ENCODE data around the gene MEX3A. TPM values are rescaled to one million over a fixed set of nuclear protein-coding genes. Genes with fewer than 3 reads are reported as not detected.

Gene MEX3A
- total RNA-seq, 2 experiments from 2014 or later: 5.3 TPM

DNA sequence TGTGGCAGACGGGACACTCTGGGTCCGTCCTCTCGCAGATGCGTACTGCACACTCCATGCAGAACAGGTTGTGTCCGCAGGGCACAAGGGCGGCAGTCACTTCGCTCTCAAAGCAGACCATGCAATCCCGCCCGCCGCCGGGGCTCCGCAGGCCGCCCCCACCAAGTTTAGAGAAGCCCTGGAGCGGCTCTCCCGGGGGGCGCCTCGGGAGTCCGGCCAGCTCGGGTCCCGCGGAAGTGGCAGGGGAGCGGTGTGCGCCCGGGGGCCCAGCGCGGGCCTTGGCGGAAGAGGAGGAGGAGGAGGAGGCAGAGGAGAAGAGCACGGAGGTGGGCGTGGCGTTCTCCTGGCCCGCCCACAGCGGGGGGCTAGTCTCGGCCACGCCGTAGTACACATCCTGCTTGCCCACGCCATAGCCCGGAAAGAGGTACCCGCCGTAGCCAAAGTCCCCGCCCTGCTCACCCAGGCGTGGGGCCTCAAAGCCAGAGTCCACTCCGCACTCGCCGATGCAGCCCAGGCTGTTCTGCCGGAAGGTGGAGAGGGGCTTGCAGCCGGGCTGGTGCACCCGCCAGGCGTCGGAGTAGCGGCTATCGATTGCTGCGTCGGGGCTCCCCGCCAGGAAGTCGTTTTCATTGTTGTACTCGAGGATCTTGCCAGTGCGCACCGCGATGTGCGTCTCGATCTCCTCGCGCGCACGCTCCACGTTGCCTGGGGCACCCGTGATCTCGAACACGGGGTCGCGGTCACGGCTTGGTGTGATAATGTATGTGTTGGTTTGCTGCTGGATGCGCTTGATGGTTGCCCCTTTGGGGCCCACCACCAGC is 5.4 kb downstream of the MEX3A start:
- DNase-seq (ENCODE audit: low spot score): peak; percentile 80
- 0 out of 2 replicates have a peak, but pooled peaks cover 3% of the 10 kb centered on the region for H3K79me2 ChIP-seq (ENCODE audit: insufficient read depth, low read depth, low read length)
- POLR2A ChIA-PET: no interaction called here
- H3K4me1 ChIP-seq (ENCODE audit: insufficient read depth, low read length, poor library complexity, severe bottlenecking): peaks cover 32% of the 10 kb centered on the region
- no peak for TF ChIP-seq EZH2phosphoT487 (IDR thresholded peaks at IDR 0.05; ENCODE audit: borderline replicate concordance, low read depth, low read length)
- TF ChIP-seq, protein P1, sequence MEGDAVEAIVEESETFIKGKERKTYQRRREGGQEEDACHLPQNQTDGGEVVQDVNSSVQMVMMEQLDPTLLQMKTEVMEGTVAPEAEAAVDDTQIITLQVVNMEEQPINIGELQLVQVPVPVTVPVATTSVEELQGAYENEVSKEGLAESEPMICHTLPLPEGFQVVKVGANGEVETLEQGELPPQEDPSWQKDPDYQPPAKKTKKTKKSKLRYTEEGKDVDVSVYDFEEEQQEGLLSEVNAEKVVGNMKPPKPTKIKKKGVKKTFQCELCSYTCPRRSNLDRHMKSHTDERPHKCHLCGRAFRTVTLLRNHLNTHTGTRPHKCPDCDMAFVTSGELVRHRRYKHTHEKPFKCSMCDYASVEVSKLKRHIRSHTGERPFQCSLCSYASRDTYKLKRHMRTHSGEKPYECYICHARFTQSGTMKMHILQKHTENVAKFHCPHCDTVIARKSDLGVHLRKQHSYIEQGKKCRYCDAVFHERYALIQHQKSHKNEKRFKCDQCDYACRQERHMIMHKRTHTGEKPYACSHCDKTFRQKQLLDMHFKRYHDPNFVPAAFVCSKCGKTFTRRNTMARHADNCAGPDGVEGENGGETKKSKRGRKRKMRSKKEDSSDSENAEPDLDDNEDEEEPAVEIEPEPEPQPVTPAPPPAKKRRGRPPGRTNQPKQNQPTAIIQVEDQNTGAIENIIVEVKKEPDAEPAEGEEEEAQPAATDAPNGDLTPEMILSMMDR (conservative IDR thresholded peaks at IDR 0.05; ENCODE audit: low read length): no peak
- no peaks in the 10 kb centered on the region for H3K36me3 ChIP-seq (ENCODE audit: insufficient read depth, low read length)
- CTCF ChIA-PET (ENCODE audit: unreplicated experiment): no interaction called here
- peak overlapping the region; percentile 15; the same call in 1 of the 2 replicates for H2AFZ ChIP-seq (ENCODE audit: low read length)
- no peaks in the 10 kb centered on the region for H4K20me1 ChIP-seq (ENCODE audit: insufficient read depth, low read length)
- H3K27ac ChIP-seq (ENCODE audit: low read depth, low read length, poor library complexity, severe bottlenecking): peak overlapping the region; percentile 2
- peak overlapping the region; percentile 70 for H3K4me3 ChIP-seq (ENCODE audit: low read depth, low read length, poor library complexity, severe bottlenecking)
- no peaks in the 10 kb centered on the region for H3K9me3 ChIP-seq (ENCODE audit: low read length)
- no peaks in the 10 kb centered on the region for H3K9me2 ChIP-seq (ENCODE audit: insufficient read depth, low read length)
- BruUV-seq (replicated peaks): no TSS peak
- intact Hi-C loops (cut with micrococcal nuclease; ENCODE audit: unreplicated experiment): no loop called here
- peak overlapping the region; percentile 76 for H3K4me2 ChIP-seq (ENCODE audit: low read length)

DNA sequence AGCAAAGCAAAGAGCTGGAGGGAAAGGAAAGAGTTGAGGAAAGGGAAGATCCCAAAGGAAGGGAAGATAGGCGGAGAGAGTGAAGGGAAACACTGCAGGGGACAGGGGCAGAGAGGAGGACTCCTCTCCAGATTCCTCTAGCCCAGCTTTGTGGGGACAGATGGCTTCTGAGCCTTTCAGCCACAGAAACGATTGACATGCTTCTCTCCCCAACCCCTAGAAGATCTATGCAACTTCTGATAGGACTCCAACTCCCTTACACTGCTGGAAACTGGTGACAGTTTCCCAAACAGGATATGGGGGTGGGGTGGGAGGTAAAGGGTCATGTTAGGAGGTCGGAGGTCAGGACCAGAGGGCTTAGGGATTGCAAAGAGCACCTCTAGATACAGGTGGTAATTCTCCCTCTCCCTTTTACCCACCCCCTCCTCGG is 6.5 kb downstream of the MEX3A start:
- CTCF ChIA-PET (ENCODE audit: unreplicated experiment): interaction anchor here (1.5 kb wide), 1 partner anchor 9 kb away, joined by 4 read pairs; no protein-coding TSS in a partner anchor
- no peaks in the 10 kb centered on the region for H3K9me2 ChIP-seq (ENCODE audit: insufficient read depth, low read length)
- TF ChIP-seq, protein P1 (conservative IDR thresholded peaks at IDR 0.05; ENCODE audit: low read length): no peak
- TF ChIP-seq EZH2phosphoT487 (IDR thresholded peaks at IDR 0.05; ENCODE audit: borderline replicate concordance, low read depth, low read length): no peak
- H3K4me1 ChIP-seq (ENCODE audit: insufficient read depth, low read length, poor library complexity, severe bottlenecking): peaks cover 25% of the 10 kb centered on the region
- BruUV-seq (replicated peaks): no TSS peak
- H3K27ac ChIP-seq (ENCODE audit: low read depth, low read length, poor library complexity, severe bottlenecking): peak overlapping the region; percentile 2
- no peaks in the 10 kb centered on the region for H3K9me3 ChIP-seq (ENCODE audit: low read length)
- no peak for DNase-seq (ENCODE audit: low spot score)
- H2AFZ ChIP-seq (ENCODE audit: low read length): no peak overlapping the region
- H3K79me2 ChIP-seq (ENCODE audit: insufficient read depth, low read depth, low read length): 0 out of 2 replicates have a peak, but pooled peaks cover 3% of the 10 kb centered on the region
- H3K4me2 ChIP-seq (ENCODE audit: low read length): peak overlapping the region; percentile 76
- intact Hi-C loops (cut with micrococcal nuclease; ENCODE audit: unreplicated experiment): no loop called here
- H3K4me3 ChIP-seq (ENCODE audit: low read depth, low read length, poor library complexity, severe bottlenecking): peak overlapping the region; percentile 70
- POLR2A ChIA-PET: no interaction called here
- no peaks in the 10 kb centered on the region for H3K36me3 ChIP-seq (ENCODE audit: insufficient read depth, low read length)
- no peaks in the 10 kb centered on the region for H4K20me1 ChIP-seq (ENCODE audit: insufficient read depth, low read length)

DNA sequence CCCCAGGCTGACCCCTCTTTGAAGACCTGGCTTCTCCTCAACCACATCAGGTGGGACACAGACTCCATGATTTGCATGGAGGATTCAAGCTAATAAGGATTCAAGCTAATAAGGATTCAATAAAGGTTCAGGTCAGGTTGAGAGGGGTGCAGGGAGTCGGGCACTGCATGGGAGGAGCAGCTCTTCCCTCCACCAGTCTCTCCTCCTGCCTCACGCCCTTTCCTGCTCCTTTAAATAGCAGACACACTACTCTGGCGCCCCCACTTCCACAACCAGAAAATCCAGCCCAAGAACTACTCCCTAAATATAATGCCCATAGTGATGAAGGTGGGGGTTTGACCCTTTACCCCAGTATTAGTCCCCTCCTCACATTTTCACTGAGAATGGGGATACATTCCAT is 7.1 kb downstream of the MEX3A start:
- ChIA-PET CTCF (ENCODE audit: unreplicated experiment) (interaction anchor here (1.5 kb wide), 1 partner anchor 9 kb away, joined by 4 read pairs; no protein-coding TSS in a partner anchor), POLR2A (no interaction called here)
- Histone ChIP-seq H3K9me3 (ENCODE audit: low read length) (no peaks in the 10 kb centered on the region), H3K4me3 (ENCODE audit: low read depth, low read length, poor library complexity, severe bottlenecking) (peak overlapping the region; percentile 70), H3K9me2 (ENCODE audit: insufficient read depth, low read length) (no peaks in the 10 kb centered on the region), H3K27ac (ENCODE audit: low read depth, low read length, poor library complexity, severe bottlenecking) (no peak overlapping the region), H3K4me1 (ENCODE audit: insufficient read depth, low read length, poor library complexity, severe bottlenecking) (peaks cover 24% of the 10 kb centered on the region), H4K20me1 (ENCODE audit: insufficient read depth, low read length) (no peaks in the 10 kb centered on the region), H3K79me2 (ENCODE audit: insufficient read depth, low read depth, low read length) (0 out of 2 replicates have a peak, but pooled peaks cover 3% of the 10 kb centered on the region), H3K4me2 (ENCODE audit: low read length) (peak overlapping the region; percentile 76), H3K36me3 (ENCODE audit: insufficient read depth, low read length) (no peaks in the 10 kb centered on the region), H2AFZ (ENCODE audit: low read length) (no peak overlapping the region)
- intact Hi-C loops (cut with micrococcal nuclease; ENCODE audit: unreplicated experiment): no loop called here
- no peak for TF ChIP-seq EZH2phosphoT487 (IDR thresholded peaks at IDR 0.05; ENCODE audit: borderline replicate concordance, low read depth, low read length)
- TF ChIP-seq, protein P1 (conservative IDR thresholded peaks at IDR 0.05; ENCODE audit: low read length): 0 out of 2 replicates have a peak, but pooled peaks have one; percentile 18
- DNase-seq (ENCODE audit: low spot score): no peak
- BruUV-seq (replicated peaks): no TSS peak

All from OCI-LY7 (cell line).